C4-2B (cell line): ENCODE measurements around the gene ARFIP2.

ENCODE experiments used
- H3K27ac ChIP-seq: fragments of 450-650 bp; 2 replicates; pipeline ENCODE4 v1.5.1; 2017
- ZFX ChIP-seq: fragments of 450-650 bp; IDR thresholded peaks from 2 replicates; pipeline ENCODE4 v1.6.1; 2017
- TF ChIP-seq, protein P1 (sequence below): fragments of 450-650 bp; conservative IDR thresholded peaks from 2 replicates; pipeline ENCODE4 v1.5.1; 2017; ENCODE audit warnings: mild to moderate bottlenecking

The ARFIP2 gene

DNA sequence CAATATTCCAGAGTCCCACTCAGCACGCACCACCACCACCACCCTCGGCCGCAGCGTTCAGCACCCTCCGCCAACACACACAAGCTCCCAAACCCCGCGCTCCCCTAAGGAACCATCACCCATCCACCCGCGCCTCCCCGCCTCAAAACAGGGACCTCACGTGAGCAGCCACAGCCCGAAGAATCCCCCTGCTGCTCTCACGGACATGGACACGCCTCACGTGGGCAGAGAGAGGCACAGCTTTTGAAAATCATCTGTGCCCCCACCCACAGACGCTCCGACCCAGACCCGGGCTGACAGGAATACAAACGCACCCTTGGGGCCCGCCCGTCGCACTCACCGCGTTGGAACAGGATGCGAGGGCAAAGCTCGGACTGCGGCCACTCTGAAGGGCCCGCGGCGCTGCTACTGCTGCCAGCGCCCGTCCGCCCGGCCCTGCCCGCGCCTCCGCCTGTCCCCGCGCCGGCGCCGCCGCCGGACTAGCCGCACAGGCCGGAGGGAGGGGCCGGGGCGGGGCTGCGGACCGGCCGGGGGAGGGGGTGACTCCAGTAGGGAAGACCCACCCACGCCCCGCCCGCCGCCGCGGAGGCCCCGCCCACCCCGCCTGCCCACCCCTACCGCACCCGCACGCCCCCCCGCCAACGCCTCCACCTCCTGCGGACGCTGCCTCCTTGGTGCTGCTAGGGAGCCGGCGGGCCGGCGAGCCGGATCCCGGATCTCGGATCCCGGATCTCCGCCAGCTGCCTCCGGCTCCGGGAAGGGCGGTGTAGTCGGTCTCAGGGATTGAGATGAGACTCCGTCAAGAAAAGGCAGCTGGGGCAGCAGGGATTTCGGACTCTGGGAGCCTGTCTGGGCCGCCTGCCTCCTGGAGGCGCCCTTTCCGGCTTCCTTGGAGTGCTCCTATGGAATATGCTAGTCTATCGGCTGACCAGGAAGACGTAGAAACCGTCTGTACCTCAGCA is 7.4 kb downstream of the ARFIP2 start, which contains the start of gene TRIM3:
TRIM3 (minus strand) TSS at position 491 of the 962 bp plus-strand sequence. CDS start 8,246 bp downstream, outside the sequence.
- peak within 1 kb of the TSS; percentile 99 for H3K27ac ChIP-seq
- TF ChIP-seq, protein P1, sequence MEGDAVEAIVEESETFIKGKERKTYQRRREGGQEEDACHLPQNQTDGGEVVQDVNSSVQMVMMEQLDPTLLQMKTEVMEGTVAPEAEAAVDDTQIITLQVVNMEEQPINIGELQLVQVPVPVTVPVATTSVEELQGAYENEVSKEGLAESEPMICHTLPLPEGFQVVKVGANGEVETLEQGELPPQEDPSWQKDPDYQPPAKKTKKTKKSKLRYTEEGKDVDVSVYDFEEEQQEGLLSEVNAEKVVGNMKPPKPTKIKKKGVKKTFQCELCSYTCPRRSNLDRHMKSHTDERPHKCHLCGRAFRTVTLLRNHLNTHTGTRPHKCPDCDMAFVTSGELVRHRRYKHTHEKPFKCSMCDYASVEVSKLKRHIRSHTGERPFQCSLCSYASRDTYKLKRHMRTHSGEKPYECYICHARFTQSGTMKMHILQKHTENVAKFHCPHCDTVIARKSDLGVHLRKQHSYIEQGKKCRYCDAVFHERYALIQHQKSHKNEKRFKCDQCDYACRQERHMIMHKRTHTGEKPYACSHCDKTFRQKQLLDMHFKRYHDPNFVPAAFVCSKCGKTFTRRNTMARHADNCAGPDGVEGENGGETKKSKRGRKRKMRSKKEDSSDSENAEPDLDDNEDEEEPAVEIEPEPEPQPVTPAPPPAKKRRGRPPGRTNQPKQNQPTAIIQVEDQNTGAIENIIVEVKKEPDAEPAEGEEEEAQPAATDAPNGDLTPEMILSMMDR = no peak; the same call in 1 of the 2 replicates
- peak; percentile 58 for TF ChIP-seq ZFX

DNA sequence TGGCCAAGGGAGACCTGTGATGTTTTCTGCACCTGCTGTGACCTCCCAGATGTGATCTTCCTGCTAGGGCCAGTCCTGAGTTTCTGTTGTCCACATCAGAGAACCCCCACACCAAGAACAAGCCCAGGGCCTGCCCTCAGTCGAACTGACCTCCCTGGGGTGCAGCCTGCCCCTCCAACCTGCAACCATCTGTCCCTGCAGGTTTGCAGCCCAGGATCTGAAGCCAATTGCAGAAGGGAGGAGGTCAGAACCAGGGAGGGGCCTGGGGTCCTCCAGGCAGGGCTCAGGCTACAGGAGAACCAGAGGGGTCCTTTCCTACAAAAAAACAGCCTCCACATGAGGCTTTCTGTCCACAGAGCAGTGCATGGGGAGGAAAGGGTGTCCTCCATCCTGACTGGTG is 8.2 kb downstream of the ARFIP2 start:
- H3K27ac ChIP-seq = peak overlapping the region; percentile 99
- TF ChIP-seq, protein P1 = no peak
- TF ChIP-seq ZFX = no peak

DNA sequence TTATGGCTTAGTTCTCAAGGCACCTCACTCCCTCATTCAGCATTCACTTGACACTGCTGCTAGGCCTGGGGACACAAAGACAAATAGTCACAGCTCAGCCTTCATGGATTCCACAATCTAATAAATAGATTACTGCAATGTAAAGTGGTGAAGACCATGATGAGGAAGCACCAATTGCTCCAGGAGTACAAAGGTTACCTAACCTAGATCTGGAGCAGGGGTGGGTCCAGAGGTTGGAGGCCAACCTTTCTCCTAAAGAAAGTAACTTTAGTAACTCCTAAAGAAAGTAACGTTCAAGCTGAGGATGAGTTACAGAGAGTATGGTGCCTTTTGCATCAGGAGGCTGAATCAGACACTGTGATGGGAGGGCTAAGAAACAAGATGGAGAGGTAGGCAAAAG is 11.5 kb downstream of the ARFIP2 start:
- no peak for TF ChIP-seq ZFX
- TF ChIP-seq, protein P1 = no peak
- H3K27ac ChIP-seq = no peak overlapping the region

DNA sequence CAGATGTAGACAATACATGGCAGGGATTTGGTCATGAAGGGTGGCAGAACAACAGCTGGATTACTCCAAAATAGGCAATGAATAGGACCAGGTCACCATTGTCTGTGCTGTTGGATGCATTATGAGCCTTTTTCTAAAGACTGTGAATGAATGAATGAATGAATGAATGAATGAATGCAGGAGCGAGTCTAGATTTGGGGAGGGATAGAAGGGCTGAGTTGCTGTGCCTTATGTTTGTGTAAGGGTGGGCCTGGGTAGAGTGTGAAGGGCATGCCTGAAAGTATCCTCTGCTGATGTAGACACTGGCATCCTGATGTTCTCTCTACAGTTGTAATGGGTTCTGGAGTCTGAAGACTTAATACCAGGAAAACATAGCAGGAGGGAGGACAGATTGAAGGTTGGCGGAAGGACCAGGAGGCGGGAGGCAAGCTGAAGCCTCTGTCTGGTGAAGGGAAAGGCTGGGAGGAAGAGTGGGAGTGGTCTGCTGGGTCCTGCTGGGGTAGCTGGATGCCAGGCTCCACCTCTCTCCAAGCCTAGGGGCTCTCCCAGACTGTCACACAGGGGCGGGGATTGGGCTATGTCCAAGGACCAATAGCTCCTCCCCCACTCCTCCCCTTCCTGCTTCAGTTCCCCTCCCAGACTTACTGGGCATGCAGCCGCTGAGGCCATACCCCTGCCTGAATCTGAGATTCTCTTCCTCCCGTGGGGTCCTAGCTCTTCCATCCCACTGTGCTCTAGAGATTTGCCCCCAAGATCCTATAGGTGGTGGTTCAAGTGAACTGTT is 12.2 kb downstream of the ARFIP2 start:
- TF ChIP-seq, protein P1 = no peak
- TF ChIP-seq ZFX = no peak
- no peak overlapping the region for H3K27ac ChIP-seq

DNA sequence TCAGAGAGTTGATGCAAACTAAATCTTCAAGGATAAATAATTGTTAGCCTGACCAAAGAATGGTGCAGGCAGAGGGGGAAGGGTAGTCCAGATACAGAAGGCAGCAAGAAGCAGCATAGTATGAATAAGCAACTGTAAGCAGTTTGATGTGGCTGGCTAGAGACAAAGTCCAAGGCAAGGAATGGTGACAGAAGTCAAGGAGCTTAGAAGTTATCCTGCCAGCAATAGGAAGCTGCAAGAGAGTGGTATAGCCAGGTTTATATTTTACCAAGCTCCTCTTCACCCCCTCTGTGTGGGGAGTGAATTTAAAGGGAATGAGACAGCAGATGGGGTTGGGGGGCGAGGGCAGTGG is 22.1 kb downstream of the ARFIP2 start:
- no peak overlapping the region for H3K27ac ChIP-seq
- no peak for TF ChIP-seq ZFX
- TF ChIP-seq, protein P1 = no peak

DNA sequence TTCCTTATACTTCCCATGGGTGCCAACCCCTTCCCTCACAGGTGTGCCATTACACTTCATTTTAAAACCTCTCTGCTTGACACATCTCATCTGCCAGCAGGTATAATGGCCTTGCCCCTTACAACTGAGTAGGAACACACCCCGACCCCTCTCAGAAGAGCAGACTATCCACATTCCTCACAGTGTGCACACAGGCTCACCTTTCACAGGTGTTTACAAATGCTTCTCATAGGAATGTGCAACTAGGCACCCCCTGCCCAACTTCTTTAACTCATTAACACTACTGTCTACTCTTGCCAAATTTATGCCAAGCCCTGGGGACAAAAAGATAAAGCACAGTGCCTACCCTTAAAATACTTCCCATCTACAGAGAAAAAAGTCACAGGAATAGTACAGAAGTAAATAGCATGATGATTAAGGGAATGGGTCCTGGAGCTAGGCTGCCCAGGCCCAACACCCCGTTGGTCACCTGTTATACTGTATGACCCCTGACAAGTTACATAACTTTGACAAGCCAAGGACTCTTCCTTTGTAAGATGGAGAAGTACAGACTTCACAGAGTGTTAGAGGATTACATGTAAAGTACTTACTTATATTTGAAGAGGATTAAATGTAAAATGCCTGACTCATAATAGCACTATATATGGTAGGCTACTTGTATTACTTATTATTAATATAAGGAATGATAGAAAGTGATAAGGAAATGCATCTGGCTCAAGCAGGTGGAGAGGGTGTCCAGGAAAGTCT is 22.6 kb downstream of the ARFIP2 start:
- no peak overlapping the region for H3K27ac ChIP-seq
- TF ChIP-seq ZFX = no peak
- TF ChIP-seq, protein P1 = no peak
